Stimulated activated CD8-positive, alpha-beta memory T cell treated with anti-CD3 and anti-CD28 coated beads, Interleukin-12 subunit alpha, Interleukin-12 subunit beta, amount 100 ng/mL, for 24 hours (primary cell): ENCODE measurements around the gene SRR.
"Not testable (repeated sequence)": the region's sequence is repeated elsewhere in the genome, so short reads cannot be mapped to it uniquely, and the experiment has no call there.

Source experiments
- DNase-seq: peaks from one replicate; pipeline ENCODE4 v3.0.0-alpha.2; 2020; ENCODE audit errors: extremely low read depth

The SRR gene

GRCh38 chr17:2303204-2304188 is at the start of gene SRR, which contains the start of gene SMG6:
SRR (plus strand) TSS chr17:2303950; CDS start chr17:2315561, 11,611 bp downstream.
SMG6 (minus strand) TSS chr17:2303785; CDS start chr17:2303720, 65 bp downstream.
- peak; percentile 91 for DNase-seq

- not testable (repeated sequence) for DNase-seq
These were observed 44.9 kb upstream of the SRR start for GRCh38 chr17:2258830-2259229.

- peak; percentile 57 for DNase-seq
These were observed 43.8 kb upstream of the SRR start for GRCh38 chr17:2259769-2260536.

- no peak for DNase-seq
These were observed 41.6 kb upstream of the SRR start for GRCh38 chr17:2262135-2262587.

GRCh38 chr17:2263183-2264066 is 40.3 kb upstream of the SRR start:
- DNase-seq = no peak

GRCh38 chr17:2264067-2264860 is 39.5 kb upstream of the SRR start:
- no peak for DNase-seq

- DNase-seq = not testable (repeated sequence)
These were observed 38.6 kb upstream of the SRR start for GRCh38 chr17:2265166-2265565.

GRCh38 chr17:2266045-2266864 is 37.5 kb upstream of the SRR start:
- peak; percentile 69 for DNase-seq

- DNase-seq = no peak
These were observed 36.9 kb upstream of the SRR start for GRCh38 chr17:2266865-2267228.

- no peak for DNase-seq
These were observed 36.4 kb upstream of the SRR start for GRCh38 chr17:2267354-2267753.

- no peak for DNase-seq
These were observed 31.6 kb upstream of the SRR start for GRCh38 chr17:2271985-2272702.

- no peak for DNase-seq
These were observed 29.3 kb upstream of the SRR start for GRCh38 chr17:2274414-2274813.

- DNase-seq = no peak
These were observed 28.0 kb upstream of the SRR start for GRCh38 chr17:2275722-2276121.

GRCh38 chr17:2277429-2278170 is 26.1 kb upstream of the SRR start:
- DNase-seq = no peak

- DNase-seq = no peak
These were observed 24.0 kb upstream of the SRR start for GRCh38 chr17:2279707-2280106.

GRCh38 chr17:2282297-2282873 is 21.4 kb upstream of the SRR start:
- DNase-seq = no peak

GRCh38 chr17:2283302-2283701 is 20.4 kb upstream of the SRR start:
- no peak for DNase-seq

- DNase-seq = no peak
These were observed 13.8 kb upstream of the SRR start for GRCh38 chr17:2289878-2290478.
